SK-N-MC (cell line): ENCODE results near the gene CNIH2.

Experiments
- EZH2 ChIP-seq: fragments of 200-600 bp; sonication (generic); IDR thresholded peaks from one replicate; pipeline ENCODE4 v1.6.1; 2017; ENCODE audit warnings: antibody characterized with exemption
- POLR2AphosphoS5 ChIP-seq: IDR thresholded peaks from 2 replicates; pipeline ENCODE4 v1.6.1; 2012; ENCODE audit warnings: mild to moderate bottlenecking, low read depth, low read length, borderline replicate concordance

GRCh38 chr11:66251809-66252208 is 26.2 kb upstream of the CNIH2 start:
- TF ChIP-seq EZH2 = no peak
- no peak for TF ChIP-seq POLR2AphosphoS5
